Measurements from ENCODE around the gene NDUFAF8.

The NDUFAF8 gene

GRCh38 chr17:81234940-81235821 is 3.9 kb upstream of the NDUFAF8 start:
- Histone ChIP-seq H3K36me3 (ENCODE audit: insufficient read depth, low read length) (no peaks in the 10 kb centered on the region), H3K4me1 (ENCODE audit: insufficient read depth, low read length) (peaks cover 8% of the 10 kb centered on the region), H3K9me3 (ENCODE audit: control insufficient read depth, insufficient read depth, low read length) (no peaks in the 10 kb centered on the region), H3K9ac (ENCODE audit: low read depth, low read length) (no peak overlapping the region)

GRCh38 chr17:81235822-81236740 is 3.0 kb upstream of the NDUFAF8 start:
- Histone ChIP-seq H3K4me1 (ENCODE audit: insufficient read depth, low read length) (peaks cover 9% of the 10 kb centered on the region), H3K9me3 (ENCODE audit: control insufficient read depth, insufficient read depth, low read length) (no peaks in the 10 kb centered on the region), H3K36me3 (ENCODE audit: insufficient read depth, low read length) (no peaks in the 10 kb centered on the region), H3K9ac (ENCODE audit: low read depth, low read length) (no peak overlapping the region)

- Histone ChIP-seq H3K9ac (ENCODE audit: low read depth, low read length) (no peak overlapping the region), H3K9me3 (ENCODE audit: control insufficient read depth, insufficient read depth, low read length) (no peaks in the 10 kb centered on the region), H3K4me1 (ENCODE audit: insufficient read depth, low read length) (peaks cover 9% of the 10 kb centered on the region), H3K36me3 (ENCODE audit: insufficient read depth, low read length) (no peaks in the 10 kb centered on the region)
Measured at GRCh38 chr17:81236784-81237183, 2.3 kb upstream of the NDUFAF8 start.

- H3K36me3 ChIP-seq (ENCODE audit: insufficient read depth, low read length) = no peaks in the 10 kb centered on the region
- no peaks in the 10 kb centered on the region for H3K9me3 ChIP-seq (ENCODE audit: control insufficient read depth, insufficient read depth, low read length)
- peaks cover 18% of the 10 kb centered on the region for H3K4me1 ChIP-seq (ENCODE audit: insufficient read depth, low read length)
- H3K9ac ChIP-seq (ENCODE audit: low read depth, low read length) = peak overlapping the region; percentile 64
Measured at GRCh38 chr17:81237591-81238489, 1.3 kb upstream of the NDUFAF8 start.

- Histone ChIP-seq H3K9ac (ENCODE audit: low read depth, low read length) (peak overlapping the region; percentile 64), H3K36me3 (ENCODE audit: insufficient read depth, low read length) (no peaks in the 10 kb centered on the region), H3K9me3 (ENCODE audit: control insufficient read depth, insufficient read depth, low read length) (no peaks in the 10 kb centered on the region), H3K4me1 (ENCODE audit: insufficient read depth, low read length) (peaks cover 19% of the 10 kb centered on the region)
Measured at GRCh38 chr17:81238490-81238814, 666 bp upstream of the NDUFAF8 start.

GRCh38 chr17:81239714-81240555 is 817 bp downstream of the NDUFAF8 start:
- peaks cover 19% of the 10 kb centered on the region for H3K4me1 ChIP-seq (ENCODE audit: insufficient read depth, low read length)
- no peaks in the 10 kb centered on the region for H3K9me3 ChIP-seq (ENCODE audit: control insufficient read depth, insufficient read depth, low read length)
- H3K36me3 ChIP-seq (ENCODE audit: insufficient read depth, low read length) = no peaks in the 10 kb centered on the region
- H3K9ac ChIP-seq (ENCODE audit: low read depth, low read length) = peak overlapping the region; percentile 64

GRCh38 chr17:81240761-81241160 is 1.6 kb downstream of the NDUFAF8 start:
- H3K9me3 ChIP-seq (ENCODE audit: control insufficient read depth, insufficient read depth, low read length) = no peaks in the 10 kb centered on the region
- H3K4me1 ChIP-seq (ENCODE audit: insufficient read depth, low read length) = peaks cover 19% of the 10 kb centered on the region
- no peaks in the 10 kb centered on the region for H3K36me3 ChIP-seq (ENCODE audit: insufficient read depth, low read length)
- no peak overlapping the region for H3K9ac ChIP-seq (ENCODE audit: low read depth, low read length)

- no peaks in the 10 kb centered on the region for H3K9me3 ChIP-seq (ENCODE audit: control insufficient read depth, insufficient read depth, low read length)
- no peak overlapping the region for H3K9ac ChIP-seq (ENCODE audit: low read depth, low read length)
Measured at GRCh38 chr17:81241203-81241602, 2.1 kb downstream of the NDUFAF8 start.

GRCh38 chr17:81241648-81242420 is 2.7 kb downstream of the NDUFAF8 start:
- Histone ChIP-seq H3K9me3 (ENCODE audit: control insufficient read depth, insufficient read depth, low read length) (no peaks in the 10 kb centered on the region), H3K4me1 (ENCODE audit: insufficient read depth, low read length) (peaks cover 19% of the 10 kb centered on the region), H3K9ac (ENCODE audit: low read depth, low read length) (no peak overlapping the region), H3K36me3 (ENCODE audit: insufficient read depth, low read length) (no peaks in the 10 kb centered on the region)

More at GRCh38 chr17:81241203-81241602, 2.1 kb downstream of the NDUFAF8 start:
- no peaks in the 10 kb centered on the region for H3K36me3 ChIP-seq (ENCODE audit: insufficient read depth, low read length)
- H3K4me1 ChIP-seq (ENCODE audit: insufficient read depth, low read length) = peaks cover 19% of the 10 kb centered on the region

GRCh38 chr17:81242421-81243332 is 3.6 kb downstream of the NDUFAF8 start:
- Histone ChIP-seq H3K36me3 (ENCODE audit: insufficient read depth, low read length) (no peaks in the 10 kb centered on the region), H3K9ac (ENCODE audit: low read depth, low read length) (no peak overlapping the region), H3K9me3 (ENCODE audit: control insufficient read depth, insufficient read depth, low read length) (no peaks in the 10 kb centered on the region), H3K4me1 (ENCODE audit: insufficient read depth, low read length) (peaks cover 19% of the 10 kb centered on the region)

GRCh38 chr17:81243333-81243664 is 4.2 kb downstream of the NDUFAF8 start:
- Histone ChIP-seq H3K36me3 (ENCODE audit: insufficient read depth, low read length) (no peaks in the 10 kb centered on the region), H3K9ac (ENCODE audit: low read depth, low read length) (no peak overlapping the region), H3K9me3 (ENCODE audit: control insufficient read depth, insufficient read depth, low read length) (no peaks in the 10 kb centered on the region), H3K4me1 (ENCODE audit: insufficient read depth, low read length) (peaks cover 15% of the 10 kb centered on the region)

GRCh38 chr17:81244358-81245023 is 5.4 kb downstream of the NDUFAF8 start:
- no peak overlapping the region for H3K9ac ChIP-seq (ENCODE audit: low read depth, low read length)
- no peaks in the 10 kb centered on the region for H3K9me3 ChIP-seq (ENCODE audit: control insufficient read depth, insufficient read depth, low read length)
- peaks cover 15% of the 10 kb centered on the region for H3K4me1 ChIP-seq (ENCODE audit: insufficient read depth, low read length)
- no peaks in the 10 kb centered on the region for H3K36me3 ChIP-seq (ENCODE audit: insufficient read depth, low read length)
